ENCODE measurements around the gene SLC23A2.

Gene SLC23A2

DNA sequence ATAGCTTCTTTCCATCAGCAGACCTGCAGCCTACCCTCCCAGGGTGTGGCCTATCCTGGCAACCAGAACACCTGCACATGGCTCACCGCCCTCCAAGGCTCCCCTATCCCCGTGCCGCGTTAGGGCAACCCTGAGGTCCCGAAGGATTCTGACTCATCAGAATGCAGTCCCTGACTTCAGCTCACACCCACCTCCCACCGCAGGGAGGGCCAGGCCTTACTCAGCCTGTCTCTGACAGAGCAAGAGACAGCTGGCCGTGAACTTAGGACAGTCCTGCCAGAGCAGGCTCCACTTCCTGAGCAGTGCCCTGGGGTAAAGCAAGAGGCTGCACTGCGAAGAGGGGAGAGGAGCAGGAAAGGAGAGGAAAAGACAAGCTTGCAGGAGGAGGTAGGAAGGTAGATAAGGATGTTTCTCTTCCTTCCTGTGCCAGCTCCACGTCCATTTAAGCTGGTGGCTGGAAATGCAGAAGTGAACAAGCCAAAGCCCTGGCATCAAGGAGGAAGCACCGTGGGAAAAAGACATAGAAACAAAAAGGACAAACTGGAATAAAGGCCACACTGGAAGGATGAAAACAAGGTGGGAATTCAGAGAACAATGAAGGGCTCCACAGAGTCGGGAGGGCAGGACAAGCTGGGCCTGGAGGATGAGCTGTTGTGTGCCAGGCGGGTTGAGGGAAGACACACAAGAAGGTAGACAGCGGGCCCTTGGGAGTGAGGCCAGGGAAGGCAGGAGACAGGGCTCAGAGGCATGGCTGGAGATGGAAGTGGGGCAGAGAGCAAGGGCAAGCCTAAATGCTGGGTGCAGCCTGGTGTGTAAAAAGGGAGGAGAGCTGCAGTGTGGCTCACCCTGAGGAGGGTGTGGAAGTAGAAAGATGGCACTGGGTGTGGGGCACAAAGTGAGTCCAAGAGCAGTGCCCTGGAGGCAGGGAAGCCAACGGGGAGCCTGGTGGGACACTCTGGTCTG lies 102.7 kb downstream of the SLC23A2 start:
- Mint-ChIP-seq H3K9me3 (no peaks in the 10 kb centered on the region), H3K27me3 (ENCODE audit: low read depth) (no peaks in the 10 kb centered on the region), H3K27ac (peak overlapping the region in 2 of 3 experiments; percentile 12 to 37), H3K4me1 (peaks cover 22% of the 10 kb centered on the region), H3K4me3 (no peak overlapping the region), H3K36me3 (ENCODE audit: low read depth) (peaks cover 24% of the 10 kb centered on the region)
- TF ChIP-seq, protein P1, sequence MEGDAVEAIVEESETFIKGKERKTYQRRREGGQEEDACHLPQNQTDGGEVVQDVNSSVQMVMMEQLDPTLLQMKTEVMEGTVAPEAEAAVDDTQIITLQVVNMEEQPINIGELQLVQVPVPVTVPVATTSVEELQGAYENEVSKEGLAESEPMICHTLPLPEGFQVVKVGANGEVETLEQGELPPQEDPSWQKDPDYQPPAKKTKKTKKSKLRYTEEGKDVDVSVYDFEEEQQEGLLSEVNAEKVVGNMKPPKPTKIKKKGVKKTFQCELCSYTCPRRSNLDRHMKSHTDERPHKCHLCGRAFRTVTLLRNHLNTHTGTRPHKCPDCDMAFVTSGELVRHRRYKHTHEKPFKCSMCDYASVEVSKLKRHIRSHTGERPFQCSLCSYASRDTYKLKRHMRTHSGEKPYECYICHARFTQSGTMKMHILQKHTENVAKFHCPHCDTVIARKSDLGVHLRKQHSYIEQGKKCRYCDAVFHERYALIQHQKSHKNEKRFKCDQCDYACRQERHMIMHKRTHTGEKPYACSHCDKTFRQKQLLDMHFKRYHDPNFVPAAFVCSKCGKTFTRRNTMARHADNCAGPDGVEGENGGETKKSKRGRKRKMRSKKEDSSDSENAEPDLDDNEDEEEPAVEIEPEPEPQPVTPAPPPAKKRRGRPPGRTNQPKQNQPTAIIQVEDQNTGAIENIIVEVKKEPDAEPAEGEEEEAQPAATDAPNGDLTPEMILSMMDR (IDR thresholded peaks at IDR 0.05; ENCODE audit: unreplicated experiment in 3 of 3) = no peak

GRCh38 chr20:4897600-4897999 lies 103.7 kb downstream of the SLC23A2 start:
- H3K4me1 Mint-ChIP-seq = peaks cover 16% of the 10 kb centered on the region
- H3K27me3 Mint-ChIP-seq (ENCODE audit: low read depth) = no peaks in the 10 kb centered on the region
- H3K4me3 Mint-ChIP-seq = no peak overlapping the region
- H3K27ac Mint-ChIP-seq = peak overlapping the region in 1 of 3 experiments; percentile 53
- no peaks in the 10 kb centered on the region for H3K9me3 Mint-ChIP-seq
- TF ChIP-seq, protein P1 (IDR thresholded peaks at IDR 0.05; ENCODE audit: unreplicated experiment in 3 of 3) = no peak
- peaks cover 30% of the 10 kb centered on the region for H3K36me3 Mint-ChIP-seq (ENCODE audit: low read depth)

GRCh38 chr20:4896971-4897497 lies 104.3 kb downstream of the SLC23A2 start:
- Mint-ChIP-seq H3K4me3 (no peak overlapping the region), H3K4me1 (peaks cover 16% of the 10 kb centered on the region), H3K27me3 (ENCODE audit: low read depth) (no peaks in the 10 kb centered on the region), H3K27ac (peak overlapping the region in 1 of 3 experiments; percentile 53), H3K36me3 (ENCODE audit: low read depth) (peaks cover 32% of the 10 kb centered on the region), H3K9me3 (no peaks in the 10 kb centered on the region)
- TF ChIP-seq, protein P1 (IDR thresholded peaks at IDR 0.05; ENCODE audit: unreplicated experiment in 3 of 3) = no peak

GRCh38 chr20:4896119-4896702 lies 105.1 kb downstream of the SLC23A2 start:
- peaks cover 28% of the 10 kb centered on the region for H3K36me3 Mint-ChIP-seq (ENCODE audit: low read depth)
- H3K27ac Mint-ChIP-seq = no peak overlapping the region
- TF ChIP-seq, protein P1 (IDR thresholded peaks at IDR 0.05; ENCODE audit: unreplicated experiment in 3 of 3) = no peak
- H3K9me3 Mint-ChIP-seq = no peaks in the 10 kb centered on the region
- H3K4me3 Mint-ChIP-seq = no peak overlapping the region
- H3K4me1 Mint-ChIP-seq = peaks cover 16% of the 10 kb centered on the region
- H3K27me3 Mint-ChIP-seq (ENCODE audit: low read depth) = no peaks in the 10 kb centered on the region

DNA sequence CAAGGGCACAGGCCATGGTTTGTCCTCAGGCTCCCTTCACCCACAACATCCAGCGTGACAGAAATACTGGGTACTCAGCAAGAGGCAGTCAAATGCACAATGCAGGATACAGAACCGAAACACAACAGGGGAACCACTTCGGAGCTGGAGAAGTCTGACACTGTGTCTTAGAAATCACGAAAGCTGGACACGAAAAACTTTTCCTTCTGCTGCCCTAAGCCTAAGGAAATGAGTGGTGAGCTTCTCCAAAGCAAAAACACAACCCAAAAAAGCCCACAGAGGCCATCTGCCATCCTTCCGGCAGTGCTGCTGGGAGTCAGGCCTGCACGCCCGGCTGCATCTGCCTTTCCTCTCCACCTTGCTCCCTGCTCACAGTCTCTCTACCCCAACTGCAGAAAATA lies 106.3 kb downstream of the SLC23A2 start:
- TF ChIP-seq, protein P1 (IDR thresholded peaks at IDR 0.05; ENCODE audit: unreplicated experiment in 3 of 3) = no peak
- Mint-ChIP-seq H3K4me1 (peaks cover 16% of the 10 kb centered on the region), H3K4me3 (no peak overlapping the region), H3K27me3 (ENCODE audit: low read depth) (no peaks in the 10 kb centered on the region), H3K27ac (peak overlapping the region in 2 of 3 experiments; percentile 22 to 33), H3K9me3 (no peaks in the 10 kb centered on the region), H3K36me3 (ENCODE audit: low read depth) (peaks cover 24% of the 10 kb centered on the region)
